Measurements from ENCODE around the gene IDI2. TPM values are rescaled to one million over a fixed set of nuclear protein-coding genes. Genes with fewer than 3 reads are reported as not detected.

The IDI2 gene
- total and polyA plus RNA-seq, 2 of the 13 experiments (the other 11 are each of a cell fraction or from before 2014, with no cell fraction given) = not detected

- no peak for TF ChIP-seq TCF12 (IDR thresholded peaks at IDR 0.05)
- TF ChIP-seq TCF12 (CRISPR knock-in tag; IDR thresholded peaks at IDR 0.05) = peak; percentile 41; the same call in 1 of the 2 replicates
- TF ChIP-seq FOXK2 (IDR thresholded peaks at IDR 0.05) = peak; percentile 73; the same call in 1 of the 2 replicates
- TF ChIP-seq HMGXB4 (CRISPR knock-in tag; IDR thresholded peaks at IDR 0.05; ENCODE audit: borderline replicate concordance in 1 of 2, low read depth in 1 of 2) = peak in 1 of 2 experiments; percentile 23; a peak in 1 of 4 replicates
- TF ChIP-seq PATZ1 (CRISPR knock-in tag; IDR thresholded peaks at IDR 0.05) = peak; percentile 68
- TF ChIP-seq HHEX (CRISPR knock-in tag; IDR thresholded peaks at IDR 0.05) = peak; percentile 91
- no peak for TF ChIP-seq ZNF251 (CRISPR knock-in tag; IDR thresholded peaks at IDR 0.05)
- peak; percentile 68; the same call in 1 of the 2 replicates for TF ChIP-seq FOXO1 (CRISPR knock-in tag; IDR thresholded peaks at IDR 0.05)
- peak; percentile 51; the same call in 1 of the 2 replicates for TF ChIP-seq PRDM10 (CRISPR knock-in tag; IDR thresholded peaks at IDR 0.05; ENCODE audit: low read depth)
- TF ChIP-seq CREM (IDR thresholded peaks at IDR 0.05) = peak; percentile 85
- no peak for TF ChIP-seq CREM (CRISPR knock-in tag; IDR thresholded peaks at IDR 0.05)
- TF ChIP-seq NR2F6 (IDR thresholded peaks at IDR 0.05) = peak; percentile 93
- TF ChIP-seq NR2F6 (CRISPR knock-in tag; IDR thresholded peaks at IDR 0.05) = peak; percentile 83
- no peak for TF ChIP-seq ZNF180 (CRISPR knock-in tag; IDR thresholded peaks at IDR 0.05; ENCODE audit: borderline replicate concordance, low read depth)
- no peak for TF ChIP-seq RARG (CRISPR knock-in tag; IDR thresholded peaks at IDR 0.05; ENCODE audit: low read depth)
- peak; percentile 83 for TF ChIP-seq ZNF362 (CRISPR knock-in tag; IDR thresholded peaks at IDR 0.05; ENCODE audit: borderline replicate concordance)
- TF ChIP-seq IKZF1 (IDR thresholded peaks at IDR 0.05) = no peak
- TF ChIP-seq GLI4 (CRISPR knock-in tag; IDR thresholded peaks at IDR 0.05; ENCODE audit: borderline replicate concordance) = 0 out of 2 replicates have a peak, but pooled peaks have one; percentile 39
- no peak for TF ChIP-seq FOSL1 (CRISPR knock-in tag; IDR thresholded peaks at IDR 0.05; ENCODE audit: borderline replicate concordance)
Measured at GRCh38 chr10:970311-971149, 55.1 kb downstream of the IDI2 start (continued).
